Uterus (tissue), 4 donors: Measurements from ENCODE around the gene EFHC1. TPM values are rescaled to one million over a fixed set of nuclear protein-coding genes. Genes with fewer than 3 reads are reported as not detected.

Experiments used
- DNase-seq, 2 donors: peaks; one replicate each; pipeline ENCODE4 v3.0.0-alpha.2; 2019 to 2020
- H3K27ac ChIP-seq, 2 donors: fragments of 200-600 bp; sonication (generic); 1 replicate in 1 of 2; 2 replicates in 1 of 2; pipeline ENCODE4 v1.5.1; 2016 to 2018
- H3K27me3 ChIP-seq, 2 donors: fragments of 200-600 bp; sonication (generic); one replicate each; pipeline ENCODE4 v1.5.1; 2018 to 2019; ENCODE audit warnings: control low read depth in 1 of 2
- H3K36me3 ChIP-seq, 2 donors: fragments of 200-600 bp; sonication (generic); one replicate each; pipeline ENCODE4 v1.5.1; 2019; ENCODE audit warnings: control low read depth in 1 of 2
- H3K4me1 ChIP-seq, 2 donors: fragments of 200-600 bp; sonication (generic); one replicate each; pipeline ENCODE4 v1.5.1; 2018 to 2019; ENCODE audit warnings: control low read depth in 1 of 2
- H3K4me3 ChIP-seq, 2 donors: fragments of 200-600 bp; sonication (generic); 1 replicate in 1 of 2; 2 replicates in 1 of 2; pipeline ENCODE4 v1.5.1; 2018 to 2019; ENCODE audit warnings: mild to moderate bottlenecking in 1 of 2
- H3K9me3 ChIP-seq, 2 donors: fragments of 200-600 bp; sonication (generic); one replicate each; pipeline ENCODE4 v1.5.1; 2019; ENCODE audit warnings: control low read depth in 1 of 2
- POLR2A ChIP-seq, 2 donors: fragments of 450-650 bp; IDR thresholded peaks; one replicate each; pipeline ENCODE4 v1.6.1; 2016; ENCODE audit warnings: antibody characterized with exemption in 2 of 2, mild to moderate bottlenecking in 1 of 2, moderate library complexity in 1 of 2
- intact Hi-C: fragments of 100-400 bp; cut with DNase I; formaldehyde crosslinking; loops from one replicate; pipeline ENCODE4 v1.15.1; 2023; ENCODE audit warnings: low total_unique reads
- total RNA-seq, 4 donors: library from RNA; depleted of rRNA in 3 of 4; stranded (reverse); fragments of >200 nt in 3 of 4; gene quantifications; one replicate each; pipeline versions ENCODE4 v1.1.0 to v1.2.4, GENCODE V29; 2014 to 2023
- TF ChIP-seq, protein P1 (sequence below), 4 experiments: fragments of 200-600 bp in 2 of 4; fragments of 450-650 bp in 2 of 4; sonication (generic) in 2 of 4; IDR thresholded peaks; one replicate each; pipeline ENCODE4 v1.5.1; 2016 to 2019; ENCODE audit warnings: antibody characterized with exemption in 4 of 4, mild to moderate bottlenecking in 2 of 4, moderate library complexity in 1 of 4
- donor health status: DM: yes; HTN: yes; CAD: no.

Gene EFHC1
- total RNA-seq, 4 donors from 2014 or later = 15.6 to 63.0 (median 29.5) TPM

DNA sequence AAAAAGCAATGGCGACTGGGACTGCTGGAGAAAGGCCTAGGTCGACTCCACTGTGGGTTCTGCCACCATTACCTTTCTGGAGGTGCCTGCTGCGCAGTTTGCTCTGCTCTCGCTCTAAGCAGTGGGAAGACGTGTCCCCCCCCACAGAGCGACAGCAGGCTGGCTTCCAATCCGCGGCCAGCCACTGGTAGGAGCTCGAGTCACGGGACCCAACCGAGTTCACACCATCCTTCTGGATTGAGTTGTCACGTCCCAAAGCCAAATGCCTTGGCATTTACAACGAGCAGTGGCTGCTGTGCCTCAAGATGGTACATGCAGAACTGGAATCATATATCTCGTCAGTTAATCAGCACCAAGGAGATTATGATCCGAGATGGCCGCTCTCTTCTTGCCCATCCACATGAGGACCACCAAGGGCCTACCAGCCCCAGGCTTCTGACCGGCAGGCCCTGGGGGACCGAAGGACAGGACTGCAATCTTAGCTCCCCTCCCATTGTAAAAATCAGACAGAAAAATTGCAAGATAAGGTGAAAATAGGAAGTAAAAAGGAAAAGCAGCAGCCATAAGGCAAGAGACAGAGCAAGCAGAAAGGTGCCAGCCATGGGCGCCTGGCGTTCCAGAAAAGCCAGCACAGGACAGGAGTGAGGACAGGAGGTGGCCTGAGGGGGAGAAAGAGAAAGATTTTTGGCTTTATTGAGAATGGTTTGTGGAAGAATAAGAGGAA lies 82.3 kb downstream of the EFHC1 start:
- TF ChIP-seq, protein P1, sequence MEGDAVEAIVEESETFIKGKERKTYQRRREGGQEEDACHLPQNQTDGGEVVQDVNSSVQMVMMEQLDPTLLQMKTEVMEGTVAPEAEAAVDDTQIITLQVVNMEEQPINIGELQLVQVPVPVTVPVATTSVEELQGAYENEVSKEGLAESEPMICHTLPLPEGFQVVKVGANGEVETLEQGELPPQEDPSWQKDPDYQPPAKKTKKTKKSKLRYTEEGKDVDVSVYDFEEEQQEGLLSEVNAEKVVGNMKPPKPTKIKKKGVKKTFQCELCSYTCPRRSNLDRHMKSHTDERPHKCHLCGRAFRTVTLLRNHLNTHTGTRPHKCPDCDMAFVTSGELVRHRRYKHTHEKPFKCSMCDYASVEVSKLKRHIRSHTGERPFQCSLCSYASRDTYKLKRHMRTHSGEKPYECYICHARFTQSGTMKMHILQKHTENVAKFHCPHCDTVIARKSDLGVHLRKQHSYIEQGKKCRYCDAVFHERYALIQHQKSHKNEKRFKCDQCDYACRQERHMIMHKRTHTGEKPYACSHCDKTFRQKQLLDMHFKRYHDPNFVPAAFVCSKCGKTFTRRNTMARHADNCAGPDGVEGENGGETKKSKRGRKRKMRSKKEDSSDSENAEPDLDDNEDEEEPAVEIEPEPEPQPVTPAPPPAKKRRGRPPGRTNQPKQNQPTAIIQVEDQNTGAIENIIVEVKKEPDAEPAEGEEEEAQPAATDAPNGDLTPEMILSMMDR (IDR thresholded peaks at IDR 0.05) = no peak
- TF ChIP-seq POLR2A (IDR thresholded peaks at IDR 0.05) = no peak
- Histone ChIP-seq H3K9me3 (no peaks in the 10 kb centered on the region), H3K27ac (no peak overlapping the region), H3K36me3 (no peaks in the 10 kb centered on the region), H3K4me1 (no peaks in the 10 kb centered on the region), H3K27me3 (no peaks in the 10 kb centered on the region), H3K4me3 (no peak overlapping the region)
- intact Hi-C loops = no loop called here
- no peak for DNase-seq

DNA sequence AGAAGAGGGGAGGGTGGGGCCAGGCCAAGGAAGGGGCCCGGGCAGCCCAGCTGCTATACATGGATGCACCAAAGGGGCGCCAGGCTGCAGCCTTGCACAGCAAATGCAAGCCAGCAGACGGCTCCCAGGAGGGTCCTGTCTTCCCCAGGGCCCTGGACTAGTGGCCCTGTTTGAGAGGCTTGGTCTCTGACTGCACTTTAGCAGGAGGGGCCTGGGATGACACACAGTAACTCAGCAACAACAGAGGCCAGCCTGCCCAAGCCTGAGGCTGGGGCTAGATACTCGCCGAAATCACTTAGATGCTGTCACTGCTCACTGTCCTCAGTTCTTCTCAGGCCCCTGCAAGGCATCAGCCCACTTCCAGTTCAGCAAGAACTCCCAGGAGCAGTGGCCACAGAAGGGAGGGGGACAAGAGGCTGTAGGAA lies 83.2 kb downstream of the EFHC1 start:
- TF ChIP-seq, protein P1 (IDR thresholded peaks at IDR 0.05) = no peak
- TF ChIP-seq POLR2A (IDR thresholded peaks at IDR 0.05) = no peak
- intact Hi-C loops = no loop called here
- H3K4me1 ChIP-seq = no peaks in the 10 kb centered on the region
- H3K27me3 ChIP-seq = no peaks in the 10 kb centered on the region
- H3K36me3 ChIP-seq = no peaks in the 10 kb centered on the region
- H3K27ac ChIP-seq = peak overlapping the region in 1 of 2 donors; percentile 54
- no peaks in the 10 kb centered on the region for H3K9me3 ChIP-seq
- H3K4me3 ChIP-seq = no peak overlapping the region
- no peak for DNase-seq

DNA sequence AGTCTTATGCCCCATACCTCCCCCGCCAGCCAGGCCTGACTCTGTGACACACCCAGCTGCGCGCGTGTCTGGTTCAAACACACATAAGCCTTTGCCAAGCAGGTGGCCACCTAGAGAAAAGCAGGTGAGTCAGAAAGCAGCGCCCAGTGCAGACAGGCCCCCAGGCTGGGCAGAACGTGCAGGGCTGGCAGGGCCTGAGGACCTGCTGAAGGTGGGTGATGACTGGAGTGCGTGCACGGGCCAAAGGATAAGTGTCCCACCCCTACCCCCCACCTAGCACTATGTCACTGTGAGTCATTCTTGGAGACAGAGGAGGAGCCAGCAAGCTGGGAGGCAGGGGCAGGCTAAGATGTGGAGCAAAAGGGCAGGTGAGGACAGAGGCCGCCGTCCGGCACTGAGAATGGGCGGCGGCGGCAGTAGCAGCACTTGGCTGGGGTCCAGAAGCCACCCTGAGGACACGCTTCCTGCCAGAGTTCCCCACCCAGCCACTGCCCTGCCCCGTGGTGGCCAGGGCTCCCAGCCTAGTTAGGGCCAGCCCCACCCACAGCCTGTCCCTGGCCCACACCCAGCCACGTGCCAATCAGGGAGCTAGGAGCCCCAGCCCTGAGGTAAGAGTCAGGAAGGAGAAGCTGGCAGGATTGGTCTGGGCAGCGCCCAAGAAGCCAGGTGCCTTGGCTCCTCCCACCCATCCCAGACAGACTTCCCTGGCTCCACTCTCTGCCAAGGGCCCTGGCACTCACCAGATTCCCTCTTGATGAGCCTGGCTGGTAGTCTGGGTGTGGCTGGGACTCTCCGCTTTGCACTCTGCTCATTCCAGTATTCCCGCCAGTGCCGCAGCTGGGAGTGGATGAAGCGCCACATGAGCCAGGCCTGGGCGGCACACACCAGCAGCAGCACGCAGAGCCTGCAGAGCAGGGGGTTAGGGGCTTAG lies 84.0 kb downstream of the EFHC1 start:
- Histone ChIP-seq H3K36me3 (no peaks in the 10 kb centered on the region), H3K27me3 (no peaks in the 10 kb centered on the region), H3K4me1 (no peaks in the 10 kb centered on the region), H3K27ac (peak overlapping the region; percentile 25 to 54), H3K9me3 (no peaks in the 10 kb centered on the region), H3K4me3 (no peak overlapping the region)
- intact Hi-C loops = no loop called here
- DNase-seq = peak; percentile 65 to 71
- TF ChIP-seq POLR2A (IDR thresholded peaks at IDR 0.05) = no peak
- TF ChIP-seq, protein P1 (IDR thresholded peaks at IDR 0.05) = no peak

DNA sequence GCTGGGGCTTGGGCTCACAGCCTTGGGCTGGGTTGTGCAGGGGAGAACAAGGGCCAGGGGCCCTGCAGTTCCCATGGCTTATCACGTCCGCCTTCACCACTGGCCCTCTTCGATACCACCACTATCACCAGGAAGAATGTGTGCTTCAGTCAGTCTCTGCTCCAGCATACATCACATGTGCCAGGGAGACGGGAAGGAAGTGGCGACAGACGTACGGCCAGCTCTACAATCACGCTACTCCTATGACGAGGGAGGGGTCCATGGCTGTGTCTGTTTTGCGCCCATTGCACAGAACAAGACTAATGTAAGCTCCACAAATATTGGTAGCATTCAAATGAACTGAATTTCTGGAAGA lies 84.6 kb downstream of the EFHC1 start:
- H3K36me3 ChIP-seq = no peaks in the 10 kb centered on the region

More for the DNA sequence above, 84.6 kb downstream of the EFHC1 start:
- Histone ChIP-seq H3K4me1 (no peaks in the 10 kb centered on the region), H3K27ac (peak overlapping the region; percentile 25 to 54), H3K9me3 (no peaks in the 10 kb centered on the region), H3K27me3 (no peaks in the 10 kb centered on the region), H3K4me3 (no peak overlapping the region)
- TF ChIP-seq, protein P1 (IDR thresholded peaks at IDR 0.05) = no peak
- intact Hi-C loops = no loop called here
- no peak for DNase-seq
